Neural progenitor cell (in vitro differentiated cells): ENCODE data around the gene ZDHHC22.

Experiments used
- CTCF ChIP-seq: fragments of 200-600 bp; sonication (generic); IDR thresholded peaks from 2 replicates; pipeline ENCODE4 v1.5.1; 2017; ENCODE audit warnings: antibody characterized with exemption, mild to moderate bottlenecking
- EZH2phosphoT487 ChIP-seq: fragments of 200-600 bp; sonication (generic); IDR thresholded peaks from 2 replicates; pipeline ENCODE4 v1.6.1; 2017; ENCODE audit warnings: antibody characterized with exemption

DNA sequence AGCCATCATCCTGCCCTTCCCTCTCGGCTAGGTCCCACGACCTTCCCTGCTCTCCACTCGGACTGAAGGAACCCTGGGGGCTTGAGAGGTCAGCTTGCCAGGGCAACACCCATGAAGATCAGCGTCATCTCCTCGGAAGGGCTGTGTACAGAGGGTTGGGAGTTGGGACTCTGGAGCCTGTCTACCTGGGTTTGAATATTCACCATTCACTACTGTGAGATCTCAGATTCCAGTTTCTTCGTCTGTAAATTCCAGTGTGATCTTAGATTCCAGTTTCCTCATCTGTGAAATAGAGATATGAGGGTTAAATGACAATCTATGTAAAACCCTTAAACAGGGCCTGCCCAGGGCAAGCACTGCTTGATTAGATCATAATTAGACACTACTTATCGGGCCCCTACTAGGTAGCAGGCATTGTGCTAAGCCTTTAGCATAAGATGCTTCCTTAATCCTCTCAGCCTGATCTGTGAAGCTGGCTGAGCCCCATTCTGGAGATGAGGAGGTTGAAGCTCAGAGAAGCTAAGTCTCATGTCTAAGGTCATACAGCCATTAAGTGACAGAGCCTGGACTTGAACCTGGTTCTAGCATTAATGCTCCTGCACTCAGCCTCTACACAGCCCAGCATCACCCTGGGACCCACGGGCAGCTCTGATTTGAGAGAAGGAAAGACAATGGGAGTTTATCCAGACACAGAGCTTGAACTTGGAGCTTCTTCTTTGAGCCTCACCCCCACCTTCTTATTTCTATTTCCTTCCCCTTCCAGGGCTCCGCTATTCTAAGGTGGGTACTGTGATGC is 612 bp upstream of the ZDHHC22 start:
- no peak for TF ChIP-seq CTCF
- TF ChIP-seq EZH2phosphoT487, result no peak
